NCI-H2196 treated with DMSO at 0.1 percent for 48 hours (cell line): Measurements from ENCODE around the gene FKBP14.
A peak's percentile ranks its signal among the peaks of the same experiment; 100 is the strongest.

Experiments used
- DNase-seq: peaks from one replicate; lab custom pipeline; 2025; ENCODE audit not compliant: unreplicated experiment; lab: John Stamatoyannopoulos, UW

FKBP14 gene

GRCh38 chr7:29991937-29992336, 34.6 kb downstream of the FKBP14 start:
- DNase-seq, result no peak

DNA sequence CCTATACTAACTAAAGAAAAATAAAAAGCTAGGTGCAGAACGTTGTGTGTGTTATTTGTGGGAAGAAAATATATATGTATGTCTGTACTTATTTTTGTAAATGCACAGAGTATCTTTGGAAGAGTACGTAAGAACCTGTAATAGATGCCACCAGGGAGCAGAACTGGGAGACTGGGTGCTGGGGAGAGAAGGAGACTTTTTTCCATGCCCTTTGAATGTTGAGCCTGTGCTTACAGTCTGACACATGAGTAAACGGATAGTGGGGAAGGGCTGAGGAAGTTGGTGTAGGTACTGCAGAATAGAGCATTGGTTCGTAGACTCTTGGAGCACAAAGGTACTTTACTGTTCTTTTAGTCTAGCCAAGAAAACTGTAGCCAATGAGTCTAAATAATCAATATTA, 35.6 kb downstream of the FKBP14 start:
- no peak for DNase-seq

- no peak for DNase-seq
These were observed 37.1 kb downstream of the FKBP14 start, which contains the start of gene SCRN1 for GRCh38 chr7:29989257-29989995. SCRN1 (minus strand) TSS chr7:29989801; CDS start chr7:29969067, 20,734 bp downstream.

- DNase-seq, result peak; percentile 33
These were observed 37.9 kb downstream of the FKBP14 start for GRCh38 chr7:29988424-29989256.

- no peak for DNase-seq
These were observed 38.6 kb downstream of the FKBP14 start for GRCh38 chr7:29987811-29988317.

DNA sequence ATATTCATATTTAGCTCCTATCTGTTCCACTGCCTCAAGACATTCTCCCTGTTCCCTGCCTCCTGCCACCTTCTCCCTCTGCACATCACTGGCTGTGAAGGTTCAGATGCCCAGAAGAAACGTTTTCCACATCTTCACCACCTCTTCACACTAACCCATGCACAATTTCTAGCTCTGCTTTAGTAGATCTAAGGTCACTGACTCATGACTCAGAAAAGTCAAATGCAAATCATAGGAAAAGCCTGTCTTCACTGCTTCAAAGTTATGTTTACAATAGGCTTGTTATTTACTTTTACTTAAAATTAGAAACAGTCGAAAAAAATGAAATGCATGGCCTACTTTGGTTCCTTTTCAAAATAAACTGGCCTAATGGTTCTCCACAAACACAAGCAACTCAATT, 39.4 kb downstream of the FKBP14 start:
- no peak for DNase-seq

GRCh38 chr7:29980151-29980550, 46.4 kb downstream of the FKBP14 start:
- no peak for DNase-seq

DNA sequence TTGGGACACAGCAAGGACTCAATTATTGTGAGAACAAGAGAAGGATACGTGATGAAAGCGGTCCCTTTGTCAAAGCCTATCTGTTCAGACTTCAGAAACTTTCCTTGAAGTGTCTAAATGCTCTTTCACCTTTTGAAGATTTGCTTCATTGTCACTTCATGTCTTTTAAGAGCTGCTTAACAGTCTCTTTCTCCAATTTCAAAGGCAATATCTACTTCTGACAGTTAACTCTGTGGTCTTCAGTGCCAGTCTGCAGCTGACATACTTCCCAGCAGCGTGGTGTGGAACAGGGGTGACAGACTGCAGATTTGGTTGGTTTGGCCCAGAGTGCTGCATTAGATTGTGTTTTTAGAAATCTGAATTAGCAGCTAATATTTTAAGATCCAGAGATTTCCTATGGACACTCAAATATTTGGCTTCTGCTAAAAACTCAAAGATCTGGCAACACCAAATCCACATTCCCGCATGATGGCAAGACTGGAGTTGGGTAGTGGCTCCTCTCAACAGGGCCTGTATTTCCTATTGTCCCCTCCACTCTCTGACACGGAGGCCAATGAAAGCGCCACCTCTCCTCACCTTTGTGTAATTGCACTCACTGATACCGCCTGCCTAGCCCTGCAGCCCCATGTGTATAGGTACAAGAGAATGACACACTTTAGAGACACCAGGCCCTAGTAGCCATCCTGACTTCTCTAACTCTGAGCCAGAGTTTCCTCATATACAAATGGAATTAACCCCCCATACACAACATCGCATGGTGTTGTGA, 48.4 kb downstream of the FKBP14 start:
- no peak for DNase-seq

- no peak for DNase-seq
These were observed 49.7 kb downstream of the FKBP14 start for GRCh38 chr7:29976673-29977415.

DNA sequence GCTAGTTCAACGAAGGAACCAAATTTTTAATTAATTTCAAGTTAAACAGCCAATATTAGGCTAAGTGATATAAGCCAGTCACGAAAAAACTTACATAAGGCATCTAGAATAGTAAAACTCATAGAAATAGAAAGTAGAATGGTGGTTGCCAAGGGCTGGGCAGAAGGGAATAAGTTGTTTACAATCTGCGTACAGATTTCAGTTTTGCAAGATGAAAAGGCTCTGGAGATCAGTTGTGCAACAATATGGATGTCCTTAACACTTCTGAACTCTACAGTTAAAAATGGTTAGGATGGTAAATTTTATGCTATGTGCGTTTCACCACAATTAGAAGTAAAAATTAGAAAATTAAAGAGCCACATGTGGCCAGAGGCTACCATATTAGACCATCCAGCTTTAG, 50.2 kb downstream of the FKBP14 start:
- DNase-seq, result no peak

DNA sequence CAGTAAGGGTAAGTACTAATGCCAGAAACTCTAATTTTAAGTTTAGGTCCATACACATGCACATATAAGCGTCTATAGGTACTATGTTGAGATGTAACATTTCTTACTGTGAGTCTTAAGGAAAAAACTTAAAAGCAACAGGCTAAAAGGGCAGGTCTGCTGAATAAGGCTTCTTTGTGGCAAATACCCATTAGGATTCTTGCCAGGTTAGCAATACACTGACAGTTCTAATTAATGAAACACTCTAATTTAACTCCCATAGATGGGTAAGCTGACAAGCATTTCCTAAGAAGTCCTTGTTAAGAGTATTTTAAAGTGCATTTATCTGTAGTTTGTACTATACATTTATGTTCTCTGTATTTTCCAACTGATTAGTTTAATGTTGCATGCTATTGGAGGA, 50.9 kb downstream of the FKBP14 start:
- no peak for DNase-seq

- no peak for DNase-seq
These were observed 52.2 kb downstream of the FKBP14 start for GRCh38 chr7:29974286-29974685.

DNA sequence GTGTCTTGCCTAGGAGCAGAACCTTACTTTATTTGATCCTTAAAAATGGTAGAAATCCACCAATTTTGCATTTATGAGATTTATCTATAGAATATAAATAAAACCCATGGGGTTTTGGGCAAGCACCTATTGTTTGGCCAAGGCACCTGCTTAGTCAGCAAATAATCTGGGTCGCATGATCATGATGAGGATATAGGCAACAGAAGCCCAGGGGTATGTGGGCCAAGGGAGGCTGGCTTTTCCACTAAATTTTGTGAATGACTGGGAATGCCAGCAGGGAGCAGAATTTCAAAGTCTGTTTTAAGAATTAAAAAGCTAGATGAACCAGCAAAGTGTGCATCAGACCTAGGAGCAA, 54.2 kb downstream of the FKBP14 start:
- no peak for DNase-seq

GRCh38 chr7:29971566-29972314, 54.8 kb downstream of the FKBP14 start:
- DNase-seq, result no peak

GRCh38 chr7:29970158-29970557, 56.3 kb downstream of the FKBP14 start:
- no peak for DNase-seq

DNA sequence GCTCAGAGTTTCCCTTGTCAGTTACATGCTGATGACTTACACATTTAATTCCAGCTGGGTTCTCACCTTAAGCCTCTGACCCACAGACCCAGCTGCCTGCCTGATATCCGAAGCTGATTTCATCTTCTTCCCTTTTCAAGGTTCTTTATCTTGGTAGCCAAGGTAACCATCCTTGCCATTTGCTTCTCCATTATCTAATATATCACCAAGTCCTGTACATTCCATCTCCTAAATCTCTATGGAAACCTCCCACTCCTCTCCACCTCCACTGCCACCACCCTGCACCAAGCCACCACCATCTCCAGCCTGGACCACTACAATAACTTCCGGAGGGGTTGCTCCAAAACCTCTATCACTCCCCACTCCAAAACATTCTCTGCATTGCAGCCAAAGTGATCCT, 56.8 kb downstream of the FKBP14 start:
- no peak for DNase-seq

DNA sequence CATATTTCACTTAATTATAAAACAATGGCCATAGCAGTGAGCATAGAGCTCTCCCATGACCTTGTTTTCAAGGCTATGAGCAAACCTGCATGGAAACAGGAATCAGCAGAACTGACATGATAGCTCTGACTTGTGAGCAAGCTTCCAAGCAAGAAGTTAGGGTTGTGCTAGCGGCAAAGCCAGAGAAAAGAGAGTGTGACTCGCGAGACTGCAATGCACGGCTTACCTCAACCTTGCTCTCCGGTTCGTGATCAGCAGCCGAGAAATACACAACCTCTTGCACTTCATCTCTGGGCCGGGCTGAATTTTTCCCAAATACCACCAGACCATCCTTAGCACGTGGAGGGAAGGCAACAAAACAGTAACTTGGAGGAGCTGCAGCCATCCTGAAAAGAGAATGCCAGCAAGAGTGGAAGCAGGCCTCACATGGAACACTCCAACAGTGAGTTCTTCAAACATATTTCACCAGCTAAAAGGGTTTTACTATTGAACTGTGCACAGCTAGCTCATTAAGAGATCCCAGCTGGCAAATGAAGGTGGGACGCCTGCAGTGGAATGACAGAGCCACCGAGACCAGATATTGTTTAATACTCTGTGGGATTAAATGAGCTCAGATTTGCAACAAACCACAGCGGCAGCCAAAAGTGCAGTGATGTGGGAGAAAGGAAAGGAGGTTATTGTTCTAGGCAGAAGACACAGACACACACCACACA, 57.7 kb downstream of the FKBP14 start:
- DNase-seq, result no peak

DNA sequence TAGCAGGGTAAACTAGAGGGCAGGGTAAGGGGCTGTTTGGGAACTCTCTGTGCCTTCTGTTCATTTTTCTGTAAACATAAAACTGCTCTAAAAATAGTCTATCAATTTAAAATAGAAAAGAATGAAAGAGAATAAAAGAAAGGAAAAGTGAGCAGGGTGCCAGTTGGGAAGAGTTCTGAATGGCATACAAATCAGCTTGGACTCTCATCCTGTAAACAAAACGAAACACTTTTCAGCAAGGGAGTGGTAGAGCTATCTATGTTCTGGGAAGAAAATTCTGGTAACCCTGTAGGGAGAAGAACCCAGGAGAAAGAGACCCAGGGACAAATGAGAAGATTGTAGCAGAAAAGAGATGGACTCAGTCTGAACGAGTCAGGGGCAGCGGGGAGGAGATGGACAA, 61.5 kb downstream of the FKBP14 start:
- DNase-seq, result no peak

DNA sequence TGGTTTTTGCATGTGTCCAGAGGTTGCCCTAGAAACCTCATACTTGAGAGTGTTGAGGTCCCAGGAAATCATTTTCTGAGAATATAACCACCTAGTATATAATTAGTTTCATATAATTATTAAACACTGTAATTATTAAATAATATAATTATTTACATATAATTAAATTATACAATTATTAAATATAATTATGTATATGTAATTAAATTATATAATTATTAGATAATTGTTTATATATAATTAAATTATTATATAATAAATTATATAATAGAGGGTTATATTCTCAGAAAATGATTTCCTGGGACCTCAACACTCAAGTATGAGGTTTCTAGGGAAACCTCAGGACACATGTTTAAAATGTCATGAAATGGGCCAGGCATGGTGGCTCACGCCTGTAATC, 64.5 kb downstream of the FKBP14 start:
- DNase-seq, result no peak
